ENCODE measurements around the gene NSDHL.
A peak's percentile ranks its signal among the peaks of the same experiment; 100 is the strongest.
"Not testable (repeated sequence)": the region's sequence is repeated elsewhere in the genome, so short reads cannot be mapped to it uniquely, and the experiment has no call there.

The NSDHL gene

DNA sequence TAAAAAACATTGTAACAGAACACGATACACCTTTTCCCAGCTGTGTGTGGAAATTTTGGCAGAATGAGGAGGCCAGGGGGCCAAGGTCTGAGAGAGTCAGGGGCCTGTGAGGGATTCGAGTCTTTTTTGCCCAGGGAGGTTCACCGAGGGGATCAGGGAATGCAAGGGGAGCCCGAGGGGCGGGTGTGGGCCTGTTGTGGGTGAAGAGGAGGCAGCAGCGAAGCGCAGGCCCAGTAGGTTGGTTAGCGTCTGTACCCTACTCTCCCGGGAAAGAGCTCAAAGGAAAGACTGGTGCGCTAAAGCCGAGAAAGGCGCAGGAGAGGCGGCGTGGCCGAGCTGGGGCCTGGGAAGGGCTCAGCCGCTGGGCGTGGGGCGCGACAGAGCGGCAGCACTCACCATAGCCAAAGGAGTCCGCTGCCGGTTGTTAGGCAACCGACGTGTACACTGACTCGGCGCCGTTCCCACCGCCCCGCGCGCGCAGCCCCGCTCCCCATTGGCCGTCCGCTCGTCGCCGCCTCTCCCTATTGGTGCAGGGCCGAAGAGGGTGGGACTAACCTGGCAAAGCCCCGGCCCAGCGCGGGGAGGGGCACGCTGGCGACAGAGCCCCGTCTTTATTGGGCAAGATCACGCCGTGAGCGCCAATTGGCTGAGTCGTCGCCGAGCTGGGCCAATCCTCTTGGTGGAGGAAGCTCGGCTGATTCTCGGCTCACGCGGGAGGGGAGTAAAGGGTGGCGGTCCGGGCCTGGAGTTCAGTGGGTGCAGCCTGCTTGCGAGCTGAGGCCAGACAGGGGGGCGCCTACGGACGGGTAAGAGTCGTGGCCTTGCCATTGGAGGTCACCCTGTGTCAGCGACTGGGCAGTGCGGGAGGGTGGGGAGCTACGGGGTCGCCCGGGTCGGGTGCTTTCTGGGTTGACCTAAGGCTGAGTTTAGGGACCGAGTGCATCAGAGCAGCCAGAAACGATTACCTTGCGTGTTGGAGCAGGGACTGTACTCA is at the start of gene NSDHL, which contains the start of gene CETN2:
NSDHL (plus strand) TSS at position 752 of the 994 bp plus-strand sequence. CDS start 15,262 bp downstream, outside the sequence.
CETN2 (minus strand) TSS at position 446 of the 994 bp plus-strand sequence; CDS start at position 399, 47 bp downstream.
- DNase-seq, result peak; percentile 93

DNA sequence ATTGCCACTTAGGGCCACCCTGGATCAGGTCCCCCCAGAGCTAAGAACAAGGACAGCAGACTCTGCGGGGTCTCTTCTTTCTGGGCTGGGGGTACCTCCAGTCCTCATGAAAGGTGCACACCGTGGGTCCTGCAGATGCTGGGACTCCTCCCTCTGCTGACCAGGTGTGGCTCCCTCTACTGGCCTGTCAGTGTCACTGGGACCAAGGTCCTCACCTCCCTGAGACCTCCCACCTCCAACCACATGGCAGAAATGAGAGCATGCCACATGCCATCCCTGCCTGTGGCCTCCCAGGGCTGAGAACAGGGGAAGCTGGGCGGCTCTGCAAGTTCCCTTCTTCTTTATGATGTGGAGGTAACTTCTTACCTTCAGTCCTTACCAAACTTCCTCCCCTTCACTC is 43.8 kb upstream of the NSDHL start:
- not testable (repeated sequence) for DNase-seq

DNA sequence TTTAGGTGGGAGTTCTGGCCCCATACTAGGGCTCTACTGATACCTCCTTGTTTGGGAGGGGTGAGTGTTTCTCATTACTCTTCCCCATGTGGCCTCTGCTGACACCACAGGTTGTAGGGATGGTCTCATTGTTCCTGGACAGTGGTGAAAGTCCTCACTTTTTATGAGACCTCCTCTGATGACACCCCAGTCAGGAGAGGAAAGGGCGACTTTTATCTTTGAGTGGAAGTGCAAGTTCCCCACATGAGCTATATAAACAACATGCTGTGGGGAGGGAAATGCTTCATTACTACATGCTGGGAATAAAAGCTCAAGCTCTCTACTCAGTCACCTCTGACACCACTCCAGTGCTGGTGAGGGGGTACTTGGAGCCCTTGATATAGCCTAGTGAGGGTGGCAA is 31.9 kb upstream of the NSDHL start:
- no peak for DNase-seq

DNA sequence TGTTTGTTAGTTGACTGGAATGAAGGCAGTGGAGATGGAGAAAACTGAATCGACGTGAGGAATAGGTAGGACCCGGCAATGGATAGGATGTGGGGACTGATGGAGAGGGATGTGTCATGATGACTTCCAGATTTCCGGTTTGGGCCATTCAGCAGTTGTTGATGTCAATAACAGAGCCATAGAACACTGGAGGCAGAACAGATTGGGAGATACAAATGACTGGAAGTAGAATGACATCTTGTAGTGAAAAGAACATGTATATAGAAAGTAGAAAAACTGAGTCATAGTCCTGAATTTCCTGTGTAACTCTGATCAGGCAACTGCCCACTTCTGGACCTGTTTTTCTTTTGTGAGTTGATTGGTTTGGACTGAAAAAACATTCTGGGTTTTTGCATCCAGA is 24.8 kb upstream of the NSDHL start:
- no peak for DNase-seq

DNA sequence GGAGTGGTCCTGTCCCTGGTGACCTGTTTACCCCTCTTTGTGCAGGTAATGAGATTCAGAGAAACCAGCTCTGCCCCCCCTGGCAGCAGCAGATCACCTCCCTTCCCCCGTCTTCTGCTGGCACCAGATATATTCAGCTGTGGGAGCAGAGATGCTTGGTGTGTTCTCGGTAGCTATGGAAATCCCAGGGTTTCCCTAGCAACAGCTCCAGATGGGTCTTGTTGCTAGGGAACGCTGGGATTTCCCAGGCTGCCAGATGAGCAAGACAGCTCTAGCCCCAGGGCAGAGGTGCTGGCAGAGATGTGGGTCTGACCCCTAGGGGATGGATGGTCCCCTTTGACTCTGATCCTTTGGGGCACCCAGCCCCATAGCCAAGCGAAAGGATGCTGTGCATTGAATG is 20.5 kb upstream of the NSDHL start:
- DNase-seq, result no peak

DNA sequence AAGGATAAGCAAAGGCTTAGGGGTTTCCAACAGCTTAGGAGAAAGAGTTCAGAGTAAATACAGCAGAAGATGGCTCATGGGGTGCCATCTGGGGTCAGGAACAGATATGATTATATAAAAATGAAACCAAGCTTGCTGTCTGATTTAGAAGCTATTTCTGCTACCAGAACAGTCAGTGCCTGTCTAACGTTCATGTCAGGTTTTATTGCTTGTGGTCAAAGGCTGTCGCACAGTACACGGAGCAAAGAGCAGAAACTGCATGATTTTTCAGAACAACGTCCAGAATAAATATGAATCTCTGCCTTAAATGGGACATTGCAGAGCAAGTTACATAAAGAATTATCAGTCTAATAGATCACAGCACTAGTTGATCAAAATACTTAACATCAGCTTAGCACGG is 17.7 kb upstream of the NSDHL start:
- DNase-seq, result no peak

DNA sequence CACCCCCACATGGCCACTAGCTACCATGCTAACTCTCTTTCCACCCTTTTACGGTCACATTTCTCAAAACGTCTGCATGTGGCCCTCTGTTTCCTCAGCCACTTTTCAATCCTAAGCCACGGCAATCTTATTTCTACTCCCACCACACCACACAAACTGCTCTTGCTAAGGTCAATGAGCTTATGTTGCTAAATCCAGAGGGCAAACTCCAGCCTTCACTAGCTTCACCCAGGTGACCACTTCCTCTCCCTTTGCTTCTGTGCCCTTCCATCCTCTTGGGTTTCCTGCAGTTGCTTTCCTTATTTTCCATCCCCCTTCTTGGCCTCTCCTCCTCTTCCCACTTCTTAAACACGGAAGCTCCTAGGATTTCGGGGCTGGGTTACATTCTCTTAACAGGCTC is 16.8 kb upstream of the NSDHL start:
- DNase-seq, result no peak

DNA sequence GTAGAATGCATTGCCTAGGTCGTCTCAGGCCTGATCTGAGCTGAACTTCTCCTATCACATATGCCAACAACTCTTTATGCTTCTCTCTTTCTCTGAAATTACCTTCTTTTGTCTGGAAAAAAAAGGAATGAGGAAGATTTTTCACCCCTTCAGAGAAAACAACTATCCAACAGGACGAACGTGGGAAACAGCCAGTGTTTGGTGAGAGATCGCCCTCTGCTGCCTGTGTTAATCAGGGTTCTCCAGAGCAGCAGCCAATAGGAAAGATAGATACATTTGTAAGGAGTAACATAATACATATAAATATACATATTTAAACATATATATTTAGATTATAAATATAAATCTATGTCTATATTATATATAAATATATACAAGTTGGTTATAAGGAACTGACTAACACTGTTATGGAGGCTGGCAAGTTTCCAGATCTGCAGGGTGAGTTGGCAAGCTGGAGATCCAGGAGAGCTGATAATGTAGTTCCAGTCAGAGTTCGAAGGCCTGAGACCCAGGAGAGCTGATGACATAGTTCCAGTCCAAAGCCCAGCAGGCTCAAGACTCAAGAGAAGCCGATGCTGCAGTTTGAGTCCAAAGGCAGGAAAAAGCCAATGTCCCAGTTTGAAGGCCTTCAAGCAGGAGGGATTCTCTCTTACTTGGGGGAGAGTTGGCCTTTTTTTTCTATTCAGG is 13.6 kb upstream of the NSDHL start:
- no peak for DNase-seq

DNA sequence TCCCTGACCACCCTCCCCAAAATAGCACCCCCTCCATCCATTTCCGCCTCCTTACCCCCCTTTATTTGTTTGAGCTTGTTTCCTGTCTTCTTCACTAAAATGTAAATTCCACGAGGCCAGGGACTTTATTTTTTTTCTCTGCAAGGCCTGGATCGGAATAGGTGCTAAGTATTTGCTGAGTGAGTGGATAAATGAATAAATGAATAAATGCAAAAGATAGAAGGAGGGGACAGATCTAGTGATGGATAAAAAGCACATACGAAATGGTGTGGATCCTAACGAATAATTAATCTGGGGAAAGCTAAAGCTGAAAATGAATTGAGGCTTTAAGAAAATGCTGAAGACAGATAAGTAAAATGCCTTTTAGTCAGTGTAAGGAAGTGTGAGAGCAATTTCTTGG is 12.5 kb upstream of the NSDHL start:
- DNase-seq, result no peak

DNA sequence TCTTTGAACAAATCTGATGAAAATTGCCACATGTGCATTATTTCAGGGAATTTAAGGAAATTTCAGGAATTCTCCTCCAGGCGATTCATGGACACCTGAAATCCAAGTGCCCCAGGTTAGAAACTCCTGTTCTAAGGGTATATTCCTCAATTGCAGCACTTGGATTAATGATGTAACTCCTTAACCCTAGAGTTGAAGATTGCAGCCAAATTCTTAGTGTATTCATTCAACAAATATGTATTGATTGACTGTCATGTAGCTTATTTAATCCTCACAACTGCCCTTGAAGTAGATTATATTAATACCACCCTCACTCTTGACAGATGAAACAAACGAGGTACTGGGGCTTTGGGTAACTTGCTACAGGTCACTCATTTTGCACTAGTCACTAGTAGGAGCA is 11.6 kb upstream of the NSDHL start:
- no peak for DNase-seq

DNA sequence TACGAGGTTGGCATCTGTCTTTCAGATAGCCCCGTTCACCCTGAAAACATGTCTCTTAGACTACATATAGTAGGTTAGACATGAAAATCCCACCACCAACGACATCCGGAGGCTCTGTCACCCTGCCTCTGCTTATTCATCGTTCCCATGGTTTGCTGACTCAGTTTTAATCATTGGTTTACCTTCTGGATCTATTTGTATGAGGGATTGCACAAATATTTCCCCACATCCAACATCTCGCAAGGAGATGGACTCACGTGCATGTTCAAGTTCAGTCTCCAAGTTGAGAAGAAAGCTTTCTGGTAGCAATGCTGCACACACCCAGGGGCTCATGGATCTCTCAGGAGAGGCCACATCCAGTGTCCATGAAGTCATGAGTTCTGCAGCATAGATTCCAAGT is 11.1 kb upstream of the NSDHL start:
- no peak for DNase-seq

DNA sequence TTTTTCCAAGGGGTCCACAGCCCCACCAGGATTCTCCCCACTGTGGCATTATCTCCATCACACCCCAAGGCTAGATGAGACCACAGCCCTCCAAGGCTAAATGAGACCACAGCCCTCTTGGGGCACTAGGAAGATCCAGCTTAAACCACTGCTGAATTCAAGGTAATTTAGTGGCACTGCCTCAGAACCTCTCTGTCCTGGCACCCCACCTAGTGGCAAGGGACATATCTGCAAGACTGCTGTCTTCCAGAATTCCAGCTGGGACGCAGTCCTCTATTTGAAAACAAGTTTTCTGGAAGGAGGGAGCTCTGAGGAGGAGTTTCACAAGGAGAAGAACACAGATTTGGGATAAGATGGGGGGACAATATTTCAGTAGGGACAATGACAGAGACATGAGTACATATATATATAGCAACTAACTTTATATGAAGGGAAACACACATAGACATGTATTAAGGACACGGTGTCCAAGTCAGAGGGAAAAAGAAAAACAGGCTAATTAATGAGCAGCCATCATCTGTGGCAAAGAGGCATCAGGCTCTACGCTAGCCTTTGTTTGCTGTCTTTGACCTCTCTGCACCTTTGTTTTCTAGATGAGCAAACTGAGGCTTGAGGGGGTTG is 9.6 kb upstream of the NSDHL start:
- no peak for DNase-seq

DNA sequence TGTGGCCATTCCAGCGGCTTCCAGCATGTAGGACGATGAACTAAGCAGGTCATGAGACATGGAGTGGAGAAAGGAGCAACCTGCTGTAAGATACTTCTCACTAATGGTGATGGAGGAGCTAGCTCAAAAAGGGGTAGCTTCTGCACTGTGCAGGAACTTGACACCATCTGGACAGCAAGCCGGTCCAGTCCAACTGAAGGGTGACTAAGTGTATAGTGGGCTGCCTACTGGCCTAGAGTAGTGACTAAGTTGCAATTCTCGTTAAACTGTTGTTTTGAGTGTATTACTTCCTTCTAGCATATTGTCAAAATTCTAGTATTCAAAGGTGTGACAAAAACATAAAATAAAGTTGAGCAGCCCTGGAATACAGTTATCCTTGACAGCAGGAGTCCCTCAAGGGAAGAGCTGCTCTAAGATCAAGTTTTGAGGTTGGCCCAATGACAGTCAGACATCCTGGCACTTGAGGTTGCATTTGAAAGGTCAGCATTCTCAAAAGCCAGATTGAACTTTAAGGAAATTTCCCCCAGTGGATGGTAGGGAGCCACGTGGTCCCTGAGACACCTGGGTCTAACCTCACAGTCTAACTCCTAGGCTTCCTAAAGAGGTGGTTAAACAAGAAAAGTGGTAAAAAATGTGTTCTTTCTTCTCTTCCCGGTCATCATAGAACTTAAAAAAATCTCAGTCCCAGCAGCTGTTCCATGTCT is 8.3 kb upstream of the NSDHL start:
- no peak for DNase-seq

DNA sequence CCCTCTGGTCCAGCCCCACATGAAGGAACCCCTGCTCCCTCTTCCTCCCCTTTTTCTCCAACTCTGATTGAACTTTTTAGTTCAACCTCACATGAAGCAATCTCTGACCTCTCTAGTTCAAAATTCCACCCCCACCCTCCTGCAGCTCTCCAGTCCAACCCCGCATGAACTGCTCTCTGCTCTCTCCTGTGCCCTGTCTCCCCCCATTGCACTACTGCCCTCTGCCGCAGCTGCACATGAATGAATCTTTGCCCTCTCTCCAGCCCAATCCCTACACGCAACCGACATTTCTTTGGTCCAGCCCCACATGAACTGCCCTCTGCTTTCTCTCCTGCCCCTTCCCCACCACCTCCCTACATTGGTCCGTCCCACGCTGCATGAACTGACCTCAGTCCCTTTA is 7.2 kb upstream of the NSDHL start:
- no peak for DNase-seq

DNA sequence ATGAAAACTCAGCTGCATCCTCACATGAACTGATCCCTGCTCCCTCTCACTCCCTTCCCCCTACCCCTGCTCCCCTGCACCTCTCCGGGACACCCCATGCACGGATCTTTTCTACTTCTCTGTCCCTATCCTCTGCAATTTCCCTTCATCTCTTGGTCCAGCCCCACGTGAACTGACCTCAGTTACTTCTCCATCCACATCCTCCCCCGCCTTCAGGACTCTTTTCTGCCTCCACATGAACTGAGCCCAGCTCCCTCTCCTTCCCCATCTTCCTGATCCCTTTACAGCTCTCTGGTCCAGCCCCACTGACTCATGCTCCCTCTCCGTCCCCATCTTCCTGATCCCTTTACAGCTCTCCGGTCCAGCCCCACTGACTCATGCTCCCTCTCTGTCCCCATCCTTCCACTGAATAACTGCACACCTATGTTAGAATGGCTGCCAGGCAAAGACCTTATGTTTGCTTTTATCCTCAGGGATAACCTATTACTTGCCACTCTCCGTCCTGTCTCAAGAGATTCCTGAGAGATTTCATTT is 6.0 kb upstream of the NSDHL start:
- DNase-seq, result no peak

DNA sequence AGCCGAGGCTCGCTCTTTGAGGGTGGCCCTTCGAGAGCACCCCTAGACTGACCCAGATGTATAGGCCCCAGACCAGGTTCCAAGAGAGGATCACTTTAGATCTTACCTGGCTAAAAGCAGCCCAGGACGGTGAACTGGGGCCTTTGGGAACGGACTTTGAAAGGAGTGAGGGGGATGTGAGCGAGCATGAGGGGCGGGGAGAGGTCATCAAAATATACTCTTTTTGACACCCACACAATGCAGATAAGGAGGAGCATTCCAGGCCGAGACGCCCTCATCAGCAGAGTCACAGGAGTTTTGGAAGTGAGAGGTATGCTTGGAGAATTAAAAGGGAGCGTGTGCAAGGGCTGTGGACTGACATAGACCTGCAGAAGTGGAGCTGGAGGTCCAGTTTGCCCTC is 528 bp downstream of the NSDHL start:
- DNase-seq, result no peak

DNA sequence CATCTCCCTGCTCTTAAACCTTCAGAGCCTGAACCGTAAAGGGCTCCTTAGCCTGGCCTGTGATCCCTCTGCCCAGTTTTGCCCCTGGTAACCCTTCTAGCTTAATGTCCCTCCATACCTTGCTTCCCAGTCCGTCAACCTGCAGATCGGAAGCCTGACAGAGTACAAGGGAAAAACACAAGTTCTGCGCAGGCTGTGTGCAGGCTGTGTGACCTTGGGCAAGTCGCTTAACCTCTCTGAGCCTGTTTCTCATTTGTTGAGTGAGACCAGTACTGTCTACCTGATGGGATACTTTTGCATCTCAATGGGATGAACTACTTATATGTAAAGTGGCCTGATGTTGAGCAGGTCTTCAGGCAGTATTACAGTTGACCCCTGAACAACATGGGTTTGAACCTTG is 1.7 kb downstream of the NSDHL start:
- DNase-seq, result no peak

DNA sequence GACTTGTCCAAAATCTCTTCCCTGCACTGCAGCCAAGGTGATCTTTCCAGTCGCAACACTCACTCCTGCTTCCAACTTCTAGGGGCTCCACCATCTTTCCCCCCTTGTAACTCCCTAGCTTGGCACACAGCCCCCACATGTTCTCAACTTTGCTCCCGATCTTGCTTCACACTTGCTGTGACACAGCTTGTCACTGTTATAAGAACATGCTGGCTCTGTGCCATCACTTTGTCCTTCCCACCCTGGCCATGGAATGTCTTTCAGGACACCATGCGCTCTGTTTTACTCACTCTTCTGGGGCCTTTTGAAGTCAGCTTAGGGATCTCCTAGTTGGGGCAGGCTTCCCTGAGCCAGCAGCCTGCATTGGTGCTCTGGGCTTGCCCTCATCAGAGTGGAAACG is 2.5 kb downstream of the NSDHL start:
- no peak for DNase-seq

DNA sequence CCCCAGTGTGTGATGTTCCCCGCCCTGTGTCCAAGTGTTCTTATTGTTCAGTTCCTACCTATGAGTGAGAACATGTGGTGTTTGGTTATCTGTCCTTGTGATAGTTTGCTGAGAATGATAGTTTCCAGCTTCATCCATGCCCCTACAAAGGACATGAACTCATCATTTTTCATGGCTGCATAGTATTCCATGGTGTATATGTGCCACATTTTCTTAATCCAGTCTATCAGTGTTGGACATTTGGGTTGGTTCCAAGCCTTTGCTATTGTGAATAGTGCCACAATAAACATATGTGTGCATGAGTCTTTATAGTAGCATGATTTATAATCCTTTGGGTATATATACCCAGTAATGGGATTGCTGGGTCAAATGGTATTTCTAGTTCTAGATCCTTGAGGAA is 4.6 kb downstream of the NSDHL start:
- not testable (repeated sequence) for DNase-seq

DNA sequence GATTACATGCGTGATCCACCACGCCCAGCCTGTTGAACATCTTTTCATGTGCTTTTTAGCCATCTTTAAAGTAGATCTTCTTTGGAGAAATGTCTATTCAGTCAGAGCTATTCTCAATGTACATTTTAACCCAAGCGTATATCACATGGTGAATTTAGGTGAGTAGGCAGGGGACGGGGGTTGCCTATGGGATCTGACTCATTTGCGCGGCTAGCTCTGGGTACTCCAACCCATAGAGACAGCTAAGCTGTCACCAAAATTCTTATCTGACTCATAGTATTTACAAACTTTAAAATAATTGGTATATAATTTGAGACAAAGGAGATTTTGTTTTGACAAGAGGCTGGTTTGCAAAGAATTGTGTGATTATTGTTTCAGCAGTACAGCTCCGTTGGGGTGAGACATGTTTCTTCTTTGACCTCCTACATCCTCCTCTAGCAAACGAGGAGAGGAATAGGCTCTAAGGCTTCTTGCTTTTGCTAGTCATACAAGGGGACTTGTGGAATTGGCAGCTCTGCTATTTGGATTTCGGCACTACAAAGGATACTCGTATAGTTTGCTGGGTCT is 12.0 kb downstream of the NSDHL start:
- no peak for DNase-seq

DNA sequence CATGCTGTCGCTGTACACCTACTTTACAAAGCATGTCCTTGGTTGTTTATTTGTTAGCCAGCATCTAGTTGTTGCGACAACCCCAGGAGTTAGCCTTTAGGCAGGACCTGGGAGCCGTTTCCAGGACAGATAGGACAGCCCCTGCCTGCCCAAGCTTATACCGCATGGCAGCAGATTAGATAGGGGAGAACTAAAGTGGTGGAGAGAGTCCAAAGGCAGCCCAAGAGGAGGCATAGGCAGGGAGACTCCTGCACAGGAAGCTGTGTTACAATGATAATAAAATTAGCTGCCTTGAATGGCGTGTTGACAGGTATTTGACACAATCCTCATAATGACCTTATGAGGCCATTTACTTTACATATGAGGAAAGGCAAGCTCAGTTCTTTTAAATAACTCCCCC is 13.0 kb downstream of the NSDHL start:
- no peak for DNase-seq

DNA sequence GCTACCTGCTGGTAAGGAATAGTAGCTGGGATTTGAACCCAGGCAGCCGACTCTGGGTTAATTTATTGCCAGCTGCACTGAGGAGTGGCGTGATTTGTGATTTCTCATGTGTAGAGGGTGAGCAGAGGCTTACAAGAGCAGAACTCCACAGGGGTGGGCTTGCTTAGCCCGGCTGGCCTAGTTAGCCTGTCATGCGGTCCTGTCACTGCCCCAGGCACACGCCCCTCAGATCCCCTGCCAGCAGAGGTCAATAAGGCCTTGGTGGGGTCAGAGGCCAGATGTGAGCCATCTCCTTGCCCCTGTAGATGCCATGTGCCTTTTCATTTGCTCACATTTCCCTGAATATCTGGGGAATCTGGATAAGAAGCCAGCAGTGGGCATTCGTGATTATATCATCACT is 13.4 kb downstream of the NSDHL start:
- DNase-seq, result no peak

Data from MV-4-11 (cell line).